Transverse colon (tissue), 3 donors: ENCODE results near the gene COPZ1.

Source experiments
- EP300 ChIP-seq: sonication (generic); formaldehyde crosslinking; IDR thresholded peaks from one replicate; pipeline ENCODE4 v1.6.1; 2017; ENCODE audit warnings: antibody characterized with exemption, low read depth
- POLR2A ChIP-seq: fragments of 450-650 bp; IDR thresholded peaks from one replicate; pipeline ENCODE4 v1.6.1; 2016; ENCODE audit warnings: antibody characterized with exemption, mild to moderate bottlenecking, moderate library complexity
- TF ChIP-seq, protein P1 (sequence below), 5 experiments: fragments of 200-600 bp in 3 of 5; fragments of 450-650 bp in 2 of 5; sonication (generic) in 3 of 5; IDR thresholded peaks; 1 replicate in 2 of 5; 2 replicates in 3 of 5; pipeline ENCODE4 v1.5.1; 2016 to 2017; ENCODE audit warnings: antibody characterized with exemption in 5 of 5, inconsistent platforms in 3 of 5, mild to moderate bottlenecking in 2 of 5, moderate library complexity in 1 of 5

DNA sequence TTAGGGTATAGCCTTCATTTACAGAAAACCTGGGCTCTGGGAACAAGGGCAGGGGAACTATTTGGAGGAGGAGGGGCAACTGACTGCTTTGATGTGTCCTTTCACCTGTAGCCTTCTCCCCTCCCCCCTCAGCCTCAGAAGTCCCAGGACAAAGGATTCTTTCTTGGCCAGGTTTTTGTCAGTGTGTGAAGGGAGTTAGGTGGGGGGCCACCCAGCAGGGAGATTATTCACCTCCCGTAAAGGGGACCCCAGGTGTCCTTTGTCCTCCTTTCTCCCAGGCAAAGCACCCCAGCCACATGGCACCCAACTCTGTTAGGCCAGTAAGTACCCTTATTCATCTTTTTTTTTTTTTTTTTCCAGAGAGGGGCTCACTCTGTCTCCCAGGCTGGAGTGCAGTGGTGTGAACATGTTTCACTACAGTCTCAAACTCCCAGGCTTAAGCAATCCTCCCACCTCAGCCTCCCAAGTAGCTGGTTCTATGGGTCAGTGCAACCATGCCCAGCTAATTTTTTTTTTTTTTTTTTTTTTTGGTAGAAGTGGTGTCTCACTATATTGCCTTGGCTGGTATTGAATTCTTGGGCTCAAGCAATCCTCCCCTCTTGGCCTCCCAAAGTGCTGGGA lies 23.4 kb upstream of the COPZ1 start:
- TF ChIP-seq, protein P1, sequence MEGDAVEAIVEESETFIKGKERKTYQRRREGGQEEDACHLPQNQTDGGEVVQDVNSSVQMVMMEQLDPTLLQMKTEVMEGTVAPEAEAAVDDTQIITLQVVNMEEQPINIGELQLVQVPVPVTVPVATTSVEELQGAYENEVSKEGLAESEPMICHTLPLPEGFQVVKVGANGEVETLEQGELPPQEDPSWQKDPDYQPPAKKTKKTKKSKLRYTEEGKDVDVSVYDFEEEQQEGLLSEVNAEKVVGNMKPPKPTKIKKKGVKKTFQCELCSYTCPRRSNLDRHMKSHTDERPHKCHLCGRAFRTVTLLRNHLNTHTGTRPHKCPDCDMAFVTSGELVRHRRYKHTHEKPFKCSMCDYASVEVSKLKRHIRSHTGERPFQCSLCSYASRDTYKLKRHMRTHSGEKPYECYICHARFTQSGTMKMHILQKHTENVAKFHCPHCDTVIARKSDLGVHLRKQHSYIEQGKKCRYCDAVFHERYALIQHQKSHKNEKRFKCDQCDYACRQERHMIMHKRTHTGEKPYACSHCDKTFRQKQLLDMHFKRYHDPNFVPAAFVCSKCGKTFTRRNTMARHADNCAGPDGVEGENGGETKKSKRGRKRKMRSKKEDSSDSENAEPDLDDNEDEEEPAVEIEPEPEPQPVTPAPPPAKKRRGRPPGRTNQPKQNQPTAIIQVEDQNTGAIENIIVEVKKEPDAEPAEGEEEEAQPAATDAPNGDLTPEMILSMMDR (IDR thresholded peaks at IDR 0.05) = no peak
- TF ChIP-seq POLR2A (no peak), EP300 (no peak)
